Body of pancreas (tissue), 4 donors: ENCODE data around the gene TNFRSF12A.

Experiments used
- POLR2A ChIP-seq, 3 donors: fragments of 450-650 bp; IDR thresholded peaks; one replicate each; pipeline ENCODE4 v1.6.1; 2016; ENCODE audit warnings: antibody characterized with exemption in 3 of 3, mild to moderate bottlenecking in 2 of 3
- TF ChIP-seq, protein P1 (sequence below), 7 experiments: fragments of 450-650 bp in 4 of 7; fragments of 200-600 bp in 3 of 7; sonication (generic) in 3 of 7; IDR thresholded peaks; one replicate each; pipeline ENCODE4 v1.5.1; 2016 to 2019; ENCODE audit warnings: antibody characterized with exemption in 7 of 7

DNA sequence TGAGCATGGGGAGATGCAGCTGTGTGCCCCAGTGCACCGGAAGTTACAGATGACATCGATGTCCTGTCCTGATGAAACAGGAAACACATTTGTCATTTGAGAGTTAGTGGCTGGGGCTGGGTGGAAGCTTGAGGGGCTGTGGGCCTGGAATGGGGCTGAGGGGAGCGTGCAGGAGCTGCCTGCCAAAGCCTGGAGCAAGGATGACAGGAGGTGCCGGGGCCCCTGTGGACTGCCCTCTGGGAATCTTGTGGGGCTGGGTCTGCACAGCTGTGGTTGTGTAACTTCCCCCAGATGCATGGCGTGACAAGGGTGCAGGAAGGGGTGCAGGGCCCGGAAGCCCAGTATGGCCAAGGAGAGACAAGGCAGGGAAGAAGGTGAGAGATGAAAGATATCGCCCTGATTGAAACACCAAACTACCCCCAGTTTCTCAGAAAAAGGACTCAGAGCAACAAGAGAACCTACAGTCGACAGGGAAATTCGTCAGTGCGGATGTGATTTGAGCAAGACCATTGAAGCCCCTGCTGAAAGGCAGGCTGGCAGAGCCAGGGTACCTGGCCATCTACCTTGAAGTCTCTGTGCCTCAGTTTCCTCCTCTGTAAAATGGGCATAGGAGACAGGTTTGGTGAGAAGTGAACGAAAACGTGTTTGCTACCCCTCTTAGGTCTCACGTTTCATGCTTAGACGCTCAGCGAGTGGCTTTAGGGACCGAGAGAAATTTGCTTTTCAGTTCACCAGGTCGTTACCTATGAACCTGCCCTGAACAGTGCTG lies 35.0 kb downstream of the TNFRSF12A start:
- TF ChIP-seq, protein P1, sequence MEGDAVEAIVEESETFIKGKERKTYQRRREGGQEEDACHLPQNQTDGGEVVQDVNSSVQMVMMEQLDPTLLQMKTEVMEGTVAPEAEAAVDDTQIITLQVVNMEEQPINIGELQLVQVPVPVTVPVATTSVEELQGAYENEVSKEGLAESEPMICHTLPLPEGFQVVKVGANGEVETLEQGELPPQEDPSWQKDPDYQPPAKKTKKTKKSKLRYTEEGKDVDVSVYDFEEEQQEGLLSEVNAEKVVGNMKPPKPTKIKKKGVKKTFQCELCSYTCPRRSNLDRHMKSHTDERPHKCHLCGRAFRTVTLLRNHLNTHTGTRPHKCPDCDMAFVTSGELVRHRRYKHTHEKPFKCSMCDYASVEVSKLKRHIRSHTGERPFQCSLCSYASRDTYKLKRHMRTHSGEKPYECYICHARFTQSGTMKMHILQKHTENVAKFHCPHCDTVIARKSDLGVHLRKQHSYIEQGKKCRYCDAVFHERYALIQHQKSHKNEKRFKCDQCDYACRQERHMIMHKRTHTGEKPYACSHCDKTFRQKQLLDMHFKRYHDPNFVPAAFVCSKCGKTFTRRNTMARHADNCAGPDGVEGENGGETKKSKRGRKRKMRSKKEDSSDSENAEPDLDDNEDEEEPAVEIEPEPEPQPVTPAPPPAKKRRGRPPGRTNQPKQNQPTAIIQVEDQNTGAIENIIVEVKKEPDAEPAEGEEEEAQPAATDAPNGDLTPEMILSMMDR (IDR thresholded peaks at IDR 0.05) = no peak
- no peak for TF ChIP-seq POLR2A (IDR thresholded peaks at IDR 0.05)
